HCT116 (cell line): Measurements from ENCODE around the gene LRRC3B. TPM values are rescaled to one million over a fixed set of nuclear protein-coding genes. Genes with fewer than 3 reads are reported as not detected.

Experiments used
- ATAC-seq: fragments of 200-7000 bp; cut with Tn5 transposase; 2 replicates; pipeline ENCODE4 v1.9.1; 2020; ENCODE audit warnings: mild to moderate bottlenecking, moderate library complexity
- BruUV-seq: library from RNA; stranded (reverse); fragments of 400-500 nt; replicated peaks from 2 replicates; lab custom pipeline; 2021; lab: Mats Ljungman, UMichigan
- CTCF ChIA-PET: fragments of 300-600 bp; sonication (Branson Sonifier 250); formaldehyde crosslinking; loops from one replicate; lab custom pipeline; 2021; ENCODE audit warnings: antibody characterized with exemption; lab: Charles Lee
- POLR2A ChIA-PET: fragments of 300-600, 350-600 bp; sonication (Branson Sonifier 250); formaldehyde crosslinking; loops from one replicate; lab custom pipeline; 2021; ENCODE audit warnings: antibody characterized with exemption; lab: Charles Lee
- RAD21 ChIA-PET, 2 experiments: fragments of 300-600 bp; sonication (Branson Sonifier 250); formaldehyde crosslinking; loops; one replicate each; lab custom pipeline; 2023; ENCODE audit warnings: low total read pairs in 2 of 2; ENCODE audit not compliant: uncharacterized antibody in 2 of 2, unreplicated experiment in 2 of 2, low non-redundant PET in 1 of 2; lab: Charles Lee
- DNase-seq: peaks from one replicate; pipeline ENCODE4 v3.0.0-alpha.2; 2010; ENCODE audit warnings: low read depth, low spot score
- H2AFZ ChIP-seq: fragments of 200-600 bp; shearing (Covaris generic), sonication (generic); 2 replicates; pipeline ENCODE4 v1.6.1; 2017; ENCODE audit warnings: low read depth, mixed run types, mixed read lengths, antibody characterized with exemption, low read length; ENCODE audit not compliant: poor library complexity, severe bottlenecking
- H3K27ac ChIP-seq: 2 replicates; pipeline ENCODE4 v1.5.1; 2012; ENCODE audit warnings: low read depth, low read length
- H3K27me3 ChIP-seq: fragments of 200-600 bp; sonication (generic); 2 replicates; pipeline ENCODE4 v1.6.1; 2016; ENCODE audit warnings: mixed run types, low read length, mixed read lengths; ENCODE audit not compliant: insufficient read depth
- H3K36me3 ChIP-seq, 2 experiments: fragments of 200-500 bp in 1 of 2; fragments of 200-600 bp in 1 of 2; sonication (Bioruptor generic) in 1 of 2; sonication (generic) in 1 of 2; 2 replicates each; pipeline versions ENCODE4 v1.5.1 to v1.6.1; 2014 to 2016; ENCODE audit warnings: low read length in 2 of 2, inconsistent platforms in 1 of 2, mixed read lengths in 1 of 2, mixed run types in 1 of 2; ENCODE audit not compliant: insufficient read depth in 2 of 2, control insufficient read depth in 1 of 2
- H3K4me1 ChIP-seq, 2 experiments: fragments of 200-600 bp in 1 of 2; sonication (generic) in 1 of 2; 2 replicates each; pipeline versions ENCODE4 v1.5.1 to v1.6.1; 2012 to 2017; ENCODE audit warnings: low read length in 2 of 2, inconsistent platforms in 1 of 2, mild to moderate bottlenecking in 1 of 2, mixed read lengths in 1 of 2, mixed run types in 1 of 2, moderate library complexity in 1 of 2; ENCODE audit not compliant: insufficient read depth in 2 of 2, control insufficient read depth in 1 of 2
- H3K4me2 ChIP-seq: fragments of 200-600 bp; sonication (generic); 2 replicates; pipeline ENCODE4 v1.6.1; 2017; ENCODE audit warnings: mixed run types, low read length, mixed read lengths
- H3K4me3 ChIP-seq, 2 experiments: fragments of 200-600 bp in 1 of 2; sonication (generic) in 1 of 2; replicated peaks in 1 of 2; 2 replicates each; pipeline ENCODE4 v1.5.1; 2011 to 2016; ENCODE audit warnings: low read length in 2 of 2, control low read depth in 1 of 2, low read depth in 1 of 2, mild to moderate bottlenecking in 1 of 2, mixed read lengths in 1 of 2, mixed run types in 1 of 2
- H3K79me2 ChIP-seq: fragments of 200-600 bp; sonication (generic); 2 replicates; pipeline ENCODE4 v1.6.1; 2017; ENCODE audit warnings: mild to moderate bottlenecking, mixed run types, low read length, moderate library complexity, mixed read lengths; ENCODE audit not compliant: insufficient read depth
- H3K9ac ChIP-seq: fragments of 200-600 bp; sonication (generic); 2 replicates; pipeline ENCODE4 v1.6.1; 2016; ENCODE audit warnings: low read length, mixed read lengths
- H3K9me2 ChIP-seq: fragments of 200-600 bp; sonication (generic), shearing (Covaris generic); 2 replicates; pipeline ENCODE4 v1.6.1; 2017; ENCODE audit warnings: mixed run types, mild to moderate bottlenecking, moderate library complexity; ENCODE audit not compliant: insufficient read depth
- H3K9me3 ChIP-seq, 2 experiments: fragments of 200-500 bp in 1 of 2; fragments of 200-600 bp in 1 of 2; sonication (Bioruptor generic) in 1 of 2; sonication (generic) in 1 of 2; 2 replicates each; pipeline ENCODE4 v1.6.1; 2014 to 2017; ENCODE audit warnings: low read length in 2 of 2, mixed read lengths in 2 of 2, inconsistent platforms in 1 of 2, low read depth in 1 of 2, mild to moderate bottlenecking in 1 of 2, mixed run types in 1 of 2, moderate library complexity in 1 of 2; ENCODE audit not compliant: control insufficient read depth in 1 of 2, insufficient read depth in 1 of 2
- H4K20me1 ChIP-seq: fragments of 200-600 bp; sonication (generic), shearing (Covaris generic); 2 replicates; pipeline ENCODE4 v1.6.1; 2017; ENCODE audit warnings: mixed run types, mild to moderate bottlenecking, moderate library complexity; ENCODE audit not compliant: insufficient read depth
- CBX3 ChIP-seq: IDR thresholded peaks from 2 replicates; pipeline ENCODE4 v1.6.1; 2012; ENCODE audit warnings: low read depth
- CTCF ChIP-seq, 3 experiments: fragments of 200-600 bp in 1 of 3; sonication (generic) in 1 of 3; IDR thresholded peaks in 2 of 3; conservative IDR thresholded peaks in 1 of 3; 2 replicates each; pipeline ENCODE4 v1.5.1; 2012 to 2017; ENCODE audit warnings: low read depth in 2 of 3, low read length in 2 of 3, antibody characterized with exemption in 1 of 3, borderline replicate concordance in 1 of 3, control low read depth in 1 of 3, mild to moderate bottlenecking in 1 of 3, mixed read lengths in 1 of 3, mixed run types in 1 of 3, moderate library complexity in 1 of 3; ENCODE audit not compliant: insufficient read depth in 1 of 3
- EGR1 ChIP-seq: IDR thresholded peaks from 2 replicates; pipeline ENCODE4 v1.6.1; 2012; ENCODE audit warnings: low read depth
- ELF1 ChIP-seq: IDR thresholded peaks from 2 replicates; pipeline ENCODE4 v1.6.1; 2012; ENCODE audit warnings: low read depth, borderline replicate concordance
- EZH2phosphoT487 ChIP-seq: fragments of 200-600 bp; IDR thresholded peaks from 2 replicates; pipeline ENCODE4 v1.6.1; 2018; ENCODE audit warnings: antibody characterized with exemption, borderline replicate concordance
- FOSL1 ChIP-seq: IDR thresholded peaks from 2 replicates; pipeline ENCODE4 v1.6.1; 2012; ENCODE audit warnings: low read depth
- POLR2AphosphoS5 ChIP-seq: IDR thresholded peaks from 2 replicates; pipeline ENCODE4 v1.6.1; 2011; ENCODE audit warnings: mild to moderate bottlenecking, low read depth, low read length, moderate library complexity
- RAD21 ChIP-seq: IDR thresholded peaks from 2 replicates; pipeline ENCODE4 v1.6.1; 2012; ENCODE audit warnings: low read depth, mild to moderate bottlenecking
- SIN3A ChIP-seq: IDR thresholded peaks from 2 replicates; pipeline ENCODE4 v1.6.1; 2012; ENCODE audit warnings: low read depth
- YY1 ChIP-seq: IDR thresholded peaks from 2 replicates; pipeline ENCODE4 v1.6.1; 2011; ENCODE audit warnings: low read length, low read depth, moderate library complexity, mild to moderate bottlenecking; ENCODE audit not compliant: insufficient replicate concordance; ENCODE audit errors: extremely low read depth
- ZNF274 ChIP-seq: fragments of 200-500 bp; sonication (Bioruptor generic); IDR thresholded peaks from 2 replicates; pipeline ENCODE4 v1.6.1; 2014; ENCODE audit warnings: mild to moderate bottlenecking, low read depth, low read length, inconsistent platforms
- intact Hi-C: fragments of 100-400 bp; cut with micrococcal nuclease; formaldehyde crosslinking; loops from 2 replicates; pipeline ENCODE4 v1.10.0; 2022
- total RNA-seq: library from RNA; stranded (reverse); gene quantifications from one replicate; pipeline ENCODE4 v1.2.1, GENCODE V29; 2021; ENCODE audit not compliant: unreplicated experiment

LRRC3B gene
- total RNA-seq, 1 experiment from 2014 or later, result not detected

GRCh38 chr3:26639339-26639738 is 16.8 kb downstream of the LRRC3B start:
- Histone ChIP-seq H3K27me3 (no peaks in the 10 kb centered on the region), H3K4me2 (no peak overlapping the region), H4K20me1 (no peaks in the 10 kb centered on the region), H3K36me3 (no peaks in the 10 kb centered on the region), H3K9ac (no peak overlapping the region), H3K4me3 (no peak overlapping the region), H3K4me1 (no peaks in the 10 kb centered on the region), H3K79me2 (no peaks in the 10 kb centered on the region), H3K9me2 (no peaks in the 10 kb centered on the region), H3K9me3 (no peaks in the 10 kb centered on the region), H2AFZ (no peak overlapping the region), H3K27ac (no peak overlapping the region)
- ChIA-PET RAD21 (no interaction called here), CTCF (no interaction called here), POLR2A (no interaction called here)
- no peak for TF ChIP-seq SIN3A
- no peak for TF ChIP-seq CBX3
- TF ChIP-seq EZH2phosphoT487, result no peak
- TF ChIP-seq YY1, result no peak
- TF ChIP-seq ELF1, result no peak
- no peak for TF ChIP-seq FOSL1
- no peak for TF ChIP-seq POLR2AphosphoS5
- TF ChIP-seq EGR1, result no peak
- TF ChIP-seq RAD21, result no peak
- no peak for TF ChIP-seq ZNF274
- no peak for TF ChIP-seq CTCF (IDR thresholded peaks at IDR 0.05 in 2 of 3, conservative IDR thresholded peaks at IDR 0.05 in 1 of 3; ENCODE audit: borderline replicate concordance in 1 of 3, insufficient read depth in 1 of 3, low read depth in 2 of 3, low read length in 2 of 3)
- DNase-seq (no peak), ATAC-seq (no peak)
- intact Hi-C loops, result no loop called here
- no TSS peak for BruUV-seq
